ENCODE results near the gene GLI1.
"Not testable (repeated sequence)": the region's sequence is repeated elsewhere in the genome, so short reads cannot be mapped to it uniquely, and the experiment has no call there.

GLI1 gene

DNA sequence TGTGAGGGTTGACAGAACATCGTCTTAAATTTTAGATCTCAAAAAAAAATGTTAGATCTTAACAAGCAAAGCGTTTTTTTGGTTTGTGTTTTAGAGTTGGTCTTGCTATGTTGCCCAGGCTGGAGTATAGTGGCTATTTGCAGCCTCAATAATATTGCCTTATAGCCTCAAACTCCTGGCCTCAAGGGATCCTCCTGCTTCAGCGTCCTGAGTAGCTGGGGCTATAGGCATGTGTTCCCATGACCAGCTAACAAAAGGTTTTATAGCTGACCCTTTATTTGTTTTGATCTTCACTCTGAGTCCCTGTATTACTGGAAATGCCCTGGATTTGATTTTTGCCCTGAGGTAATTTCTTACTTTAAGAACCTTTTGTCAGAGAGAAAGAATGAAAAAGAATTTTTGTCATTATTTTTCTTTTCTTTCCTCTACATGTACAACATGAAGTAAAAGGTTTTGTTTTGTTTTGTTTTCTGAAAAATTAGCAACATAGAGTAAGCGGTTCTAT is 19.8 kb upstream of the GLI1 start:
- FAIRE-seq: no peak

DNA sequence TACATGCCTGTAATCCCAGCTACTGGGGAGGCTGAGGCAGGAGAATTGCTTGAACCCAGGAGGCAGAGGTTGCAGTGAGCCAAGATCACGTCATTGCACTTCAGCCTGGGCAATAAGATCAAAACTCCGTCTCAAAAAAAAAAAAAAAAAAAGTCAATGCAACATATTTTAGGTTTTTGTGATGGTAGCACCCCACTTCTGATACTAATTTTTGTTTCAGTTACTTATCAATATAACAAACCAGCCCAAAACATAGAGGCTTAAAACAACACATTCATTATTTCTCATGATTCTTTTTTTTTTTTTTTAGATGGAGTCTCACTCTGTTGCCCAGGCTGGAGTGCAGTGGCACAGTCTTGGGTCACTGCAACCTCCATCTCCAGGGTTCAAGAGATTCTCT is 18.2 kb upstream of the GLI1 start:
- not testable (repeated sequence) for DNase-seq (ENCODE audit: insufficient read length, low spot score); FAIRE-seq

More for the DNA sequence above, 19.8 kb upstream of the GLI1 start:
- DNase-seq (ENCODE audit: insufficient read length, low spot score): no peak

DNA sequence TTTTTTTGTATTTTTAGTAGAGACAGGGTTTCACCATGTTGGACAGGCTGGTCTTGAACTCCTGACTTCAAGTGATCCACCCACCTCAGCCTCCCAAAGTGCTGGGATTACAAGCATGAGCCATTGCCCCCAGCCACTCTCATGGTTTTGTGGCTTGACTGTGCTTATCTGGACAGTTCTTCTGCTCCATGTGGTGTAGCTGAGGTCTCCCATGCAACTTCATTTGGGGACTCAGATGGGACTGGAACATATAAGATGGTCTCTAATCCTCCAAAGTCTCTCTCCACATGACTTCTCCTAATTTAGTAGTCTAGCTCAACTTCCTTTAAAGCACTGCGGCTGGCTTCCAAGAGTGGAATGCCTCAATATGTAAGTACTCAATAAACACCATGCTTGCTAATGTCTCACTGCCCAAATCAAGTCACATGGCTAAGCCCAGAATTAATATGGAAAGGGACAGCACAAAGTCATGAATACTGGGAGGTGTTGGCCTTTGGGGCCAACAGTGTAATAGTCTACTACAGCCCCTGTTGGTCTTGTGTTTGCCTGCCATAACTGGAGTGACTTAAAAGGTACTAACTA is 17.6 kb upstream of the GLI1 start:
- no peak for FAIRE-seq

DNA sequence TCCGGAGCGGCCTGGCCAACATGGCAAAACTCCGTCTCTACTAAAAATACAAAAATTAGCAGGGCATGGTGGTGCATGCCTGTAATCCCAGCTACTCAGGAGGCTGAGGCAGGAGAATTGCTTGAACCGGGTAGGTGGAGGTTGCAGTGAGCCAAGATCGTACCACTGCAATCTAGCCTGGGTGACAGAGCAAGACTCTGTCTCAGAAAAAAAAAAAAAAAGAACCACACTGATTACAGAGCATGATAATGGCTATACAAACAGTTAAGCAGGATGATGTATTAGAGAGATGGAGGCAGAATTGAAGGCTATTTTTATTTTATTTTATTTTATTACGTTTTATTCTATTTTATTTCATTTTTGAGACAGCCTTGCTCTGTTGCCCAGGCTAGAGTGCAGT is 15.2 kb upstream of the GLI1 start:
- not testable (repeated sequence) for DNase-seq (ENCODE audit: insufficient read length, low spot score); FAIRE-seq

More for the DNA sequence above, 17.6 kb upstream of the GLI1 start:
- no peak for DNase-seq (ENCODE audit: insufficient read length, low spot score)

DNA sequence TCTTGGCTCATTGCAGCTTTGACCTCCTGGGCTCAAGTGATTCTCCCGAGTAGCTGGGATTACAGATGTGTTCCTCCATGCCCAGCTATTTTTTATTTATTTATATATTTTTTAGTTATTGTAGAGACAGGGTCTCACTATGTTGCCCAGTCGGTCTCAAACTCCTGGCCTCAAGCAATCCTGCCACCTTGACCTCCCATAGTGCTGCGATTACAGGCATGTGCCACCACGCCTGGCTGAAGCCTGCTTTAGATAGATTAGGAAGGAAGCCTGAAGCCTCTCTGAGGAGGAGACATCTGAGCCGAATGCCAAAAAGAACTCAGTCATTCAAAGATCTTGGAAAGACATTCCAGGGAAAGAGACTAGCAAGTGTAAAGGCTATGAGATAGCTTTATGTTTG is 14.8 kb upstream of the GLI1 start:
- DNase-seq (ENCODE audit: insufficient read length, low spot score): no peak
- no peak for FAIRE-seq

DNA sequence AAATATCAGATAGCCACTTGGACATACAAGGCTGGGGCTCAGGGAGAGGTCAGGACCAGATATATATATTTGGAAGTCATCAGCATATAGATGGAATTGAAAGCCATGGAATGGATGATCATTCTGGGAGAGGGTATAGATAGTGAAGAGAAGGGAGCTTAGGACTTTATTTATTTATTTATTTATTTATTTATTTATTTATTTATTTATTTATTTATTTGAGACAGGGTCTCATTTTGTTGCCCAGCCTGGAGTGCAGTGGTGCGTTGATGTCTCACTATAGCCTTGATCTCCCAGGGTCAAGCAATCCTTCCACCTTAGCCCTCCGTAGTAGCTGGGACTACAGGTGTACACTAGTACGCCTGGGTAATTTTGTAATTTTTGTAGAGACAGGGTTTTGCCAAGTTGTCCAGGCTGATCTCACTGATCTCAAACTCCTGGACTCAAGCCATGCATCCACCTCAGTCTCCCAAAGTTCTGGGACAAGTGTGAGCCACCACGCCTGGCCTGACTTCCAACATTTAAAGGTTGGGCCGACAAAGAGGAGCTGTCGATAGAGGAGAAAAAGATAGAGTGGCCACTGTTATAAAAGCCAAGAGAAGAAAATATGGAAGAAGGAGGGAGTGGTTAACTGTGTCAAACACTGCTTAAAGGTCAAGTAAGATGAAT is 13.2 kb upstream of the GLI1 start:
- DNase-seq (ENCODE audit: insufficient read length, low spot score) (no peak), FAIRE-seq (no peak)

DNA sequence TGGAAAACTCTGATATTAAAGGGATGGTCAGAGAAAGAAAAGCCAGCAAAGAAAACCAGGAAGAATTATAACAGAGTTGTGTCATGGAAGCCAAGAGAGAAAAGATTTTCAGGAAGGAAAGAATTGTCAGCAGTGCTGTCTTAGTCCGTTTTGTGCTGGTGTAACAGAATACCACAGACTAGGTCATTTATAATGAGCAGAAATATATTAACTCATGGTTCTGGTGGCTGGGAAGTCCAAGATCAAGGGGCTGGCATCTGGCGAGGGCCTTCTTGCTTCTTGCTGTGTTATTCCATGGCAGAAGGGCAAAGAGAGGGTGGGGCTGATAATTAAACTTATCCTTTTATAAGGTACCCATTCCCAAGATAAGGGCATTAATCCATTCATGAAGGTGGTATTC is 10.9 kb upstream of the GLI1 start:
- DNase-seq (ENCODE audit: insufficient read length, low spot score): no peak
- FAIRE-seq: no peak

DNA sequence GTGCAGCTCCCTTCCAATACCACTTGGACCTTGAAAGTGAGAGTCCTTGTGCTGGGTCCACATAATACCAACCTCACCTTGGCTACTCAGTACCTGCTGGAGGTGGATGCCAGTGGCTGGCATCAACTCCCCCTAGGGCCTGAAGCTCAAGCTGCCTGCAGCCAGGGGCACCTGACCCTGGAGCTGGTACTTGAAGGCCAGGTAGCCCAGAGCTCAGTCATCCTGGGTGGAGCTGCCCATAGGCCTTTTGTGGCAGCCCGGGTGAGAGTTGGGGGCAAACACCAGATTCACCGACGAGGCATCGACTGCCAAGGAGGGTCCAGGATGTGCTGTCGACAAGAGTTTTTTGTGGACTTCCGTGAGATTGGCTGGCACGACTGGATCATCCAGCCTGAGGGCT is 10.2 kb upstream of the GLI1 start:
- no peak for FAIRE-seq
- DNase-seq (ENCODE audit: insufficient read length, low spot score): no peak

DNA sequence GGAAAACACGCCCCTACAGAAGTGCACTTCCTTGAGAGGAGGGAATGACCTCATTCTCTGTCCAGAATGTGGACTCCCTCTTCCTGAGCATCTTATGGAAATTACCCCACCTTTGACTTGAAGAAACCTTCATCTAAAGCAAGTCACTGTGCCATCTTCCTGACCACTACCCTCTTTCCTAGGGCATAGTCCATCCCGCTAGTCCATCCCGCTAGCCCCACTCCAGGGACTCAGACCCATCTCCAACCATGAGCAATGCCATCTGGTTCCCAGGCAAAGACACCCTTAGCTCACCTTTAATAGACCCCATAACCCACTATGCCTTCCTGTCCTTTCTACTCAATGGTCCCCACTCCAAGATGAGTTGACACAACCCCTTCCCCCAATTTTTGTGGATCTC is 9.5 kb upstream of the GLI1 start:
- DNase-seq (ENCODE audit: insufficient read length, low spot score) (no peak), FAIRE-seq (no peak)

DNA sequence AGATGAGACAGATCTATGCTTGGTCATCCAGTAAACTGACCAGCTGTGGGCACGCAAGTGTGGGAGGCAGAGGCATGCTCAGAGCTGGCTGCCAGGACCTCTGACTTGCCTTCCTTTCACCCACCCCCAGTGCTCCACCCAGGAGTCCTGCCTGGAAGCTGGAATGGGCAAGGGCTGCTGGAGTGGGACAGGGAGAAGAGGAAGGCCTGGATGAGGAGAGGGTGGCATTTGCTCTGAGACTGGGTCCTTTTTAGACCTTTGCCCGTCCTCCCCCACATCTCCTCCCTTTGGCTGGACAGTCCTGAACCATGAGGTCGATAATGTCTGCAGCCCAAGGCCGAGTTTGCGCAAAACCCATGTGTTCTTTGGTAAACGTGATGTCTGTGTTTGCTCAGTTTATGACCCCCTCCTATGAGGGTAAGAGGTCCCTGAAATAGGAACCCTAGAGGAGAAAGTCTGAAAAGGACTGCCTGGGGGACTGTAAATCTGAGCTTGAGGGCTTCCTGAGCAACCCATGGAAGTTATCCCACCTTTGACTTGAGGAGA is 8.3 kb upstream of the GLI1 start:
- no peak for FAIRE-seq
- no peak for DNase-seq (ENCODE audit: insufficient read length, low spot score)

DNA sequence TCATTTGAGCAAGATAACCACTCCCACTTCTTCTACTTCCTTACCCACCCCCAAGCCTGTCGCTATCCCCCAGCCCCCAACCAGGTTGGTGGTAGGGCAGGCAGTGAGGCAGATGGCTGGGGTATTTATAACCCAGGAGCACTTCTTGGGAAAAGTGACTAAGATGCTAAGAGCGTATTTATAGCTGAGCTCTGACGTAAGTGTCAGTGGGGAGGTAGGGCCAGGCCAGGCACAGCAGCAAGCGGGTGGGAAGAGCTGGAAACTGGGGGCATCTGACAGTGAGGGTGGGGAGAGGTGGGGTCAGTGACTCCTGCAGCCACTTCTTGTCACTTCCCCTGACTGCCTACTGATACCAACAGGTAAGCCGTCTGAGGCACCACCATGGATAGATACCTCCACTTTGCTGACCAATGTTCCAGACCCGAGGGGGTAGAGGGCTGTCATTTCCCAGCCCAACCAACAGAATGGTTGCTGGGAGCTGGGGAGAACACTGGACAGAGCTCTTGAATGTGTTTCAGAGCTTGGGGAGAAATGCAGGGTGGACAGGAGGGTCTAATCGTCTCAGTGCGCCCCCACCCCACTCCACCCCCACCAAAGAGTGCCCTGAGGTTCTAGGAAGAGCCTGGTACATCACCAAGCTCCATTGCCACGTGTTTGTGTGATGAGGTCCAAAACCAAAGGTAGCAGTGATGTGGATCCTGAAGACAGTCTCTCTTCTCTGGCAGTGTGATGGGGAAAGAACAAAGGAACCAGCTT is 7.2 kb upstream of the GLI1 start:
- DNase-seq (ENCODE audit: insufficient read length, low spot score): no peak
- FAIRE-seq: peak; percentile 18

DNA sequence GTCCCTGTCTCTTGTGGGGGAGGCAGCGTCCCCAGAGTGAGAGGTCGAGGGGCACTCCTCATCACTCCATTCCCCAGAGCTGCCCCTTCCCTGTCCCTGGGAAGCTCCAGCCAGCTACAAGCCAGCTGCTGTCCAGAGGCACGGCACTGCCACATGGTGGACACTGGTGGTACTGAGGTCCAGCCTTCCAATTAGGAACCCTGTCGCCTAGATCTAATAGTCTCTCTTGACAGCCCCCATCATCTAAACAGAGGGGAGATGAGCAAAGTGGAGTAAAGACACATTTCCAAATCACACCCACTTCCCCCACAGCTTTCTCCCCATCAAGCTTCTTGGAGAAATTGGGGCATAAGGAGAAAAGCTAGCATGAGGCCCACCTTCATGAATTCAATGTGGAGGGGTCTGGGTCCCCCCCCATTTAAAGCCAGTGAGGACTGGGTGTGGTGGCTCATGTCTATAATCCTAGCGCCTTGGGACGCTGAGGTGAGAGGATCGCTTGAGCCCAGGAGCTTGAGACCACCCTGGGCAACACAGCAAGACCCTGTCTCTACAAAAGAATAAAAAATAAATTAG is 6.6 kb upstream of the GLI1 start:
- DNase-seq (ENCODE audit: insufficient read length, low spot score): no peak
- FAIRE-seq: peak; percentile 8

DNA sequence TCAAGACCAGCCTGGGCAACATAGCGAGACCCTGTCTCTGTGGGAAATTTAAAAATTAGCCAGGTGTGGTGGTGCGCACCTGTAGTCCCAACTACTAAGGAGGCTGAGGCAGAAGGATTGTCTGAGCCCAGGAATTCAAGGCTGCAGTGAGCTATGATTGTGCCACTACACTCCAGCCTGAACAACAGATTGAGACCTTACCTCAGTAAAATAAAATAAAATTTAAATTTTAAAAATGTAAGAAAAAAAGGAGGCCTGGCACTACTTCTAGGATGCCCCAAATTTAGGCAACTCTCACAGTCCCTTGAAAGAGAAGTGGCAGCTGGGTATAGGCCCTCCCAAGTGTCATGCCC is 5.4 kb upstream of the GLI1 start:
- DNase-seq (ENCODE audit: insufficient read length, low spot score): no peak
- FAIRE-seq: no peak

DNA sequence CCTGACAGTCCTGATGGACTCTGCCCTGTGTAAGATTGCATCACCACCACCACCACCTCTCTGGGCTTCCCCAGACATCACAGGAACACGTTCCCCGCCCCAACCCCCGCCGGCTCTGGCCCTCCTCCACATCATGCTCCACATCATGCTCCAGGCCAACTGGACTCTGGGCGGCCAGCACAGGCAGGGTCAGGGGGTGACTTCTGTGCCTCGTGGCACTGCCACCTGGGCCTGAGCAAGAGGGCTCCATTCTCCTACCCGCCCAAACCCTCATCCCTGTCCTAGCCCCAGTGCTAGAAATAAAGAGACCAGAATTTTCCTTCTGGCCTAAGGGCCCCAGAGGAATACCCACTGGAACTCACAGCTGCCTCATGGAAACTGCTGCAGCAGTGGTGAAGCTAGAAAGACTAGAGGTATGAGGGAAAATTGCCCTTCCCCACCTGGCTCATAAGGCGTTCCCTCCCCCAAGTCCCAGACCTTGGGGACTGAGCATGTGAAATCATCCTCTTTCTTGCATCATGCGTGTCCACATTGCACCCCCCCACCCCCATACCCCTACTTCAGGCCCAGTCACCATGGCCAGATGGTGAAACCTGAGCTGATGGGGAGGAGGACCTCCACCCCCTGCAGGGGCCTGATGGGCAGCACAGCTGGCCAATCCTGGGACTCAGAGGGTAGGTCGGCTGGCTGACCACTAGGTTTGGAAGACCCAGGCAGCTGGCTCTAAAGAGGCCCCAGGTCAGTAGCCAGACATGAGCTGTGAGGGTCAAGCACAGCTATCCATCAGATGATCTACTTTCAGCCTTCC is 4.8 kb upstream of the GLI1 start, which contains the start of gene INHBE:
Gene INHBE, plus strand, starts transcription at position 742 of the 808 bp plus-strand sequence. CDS start 230 bp downstream, outside the sequence.
- no peak for FAIRE-seq
- no peak for DNase-seq (ENCODE audit: insufficient read length, low spot score)

DNA sequence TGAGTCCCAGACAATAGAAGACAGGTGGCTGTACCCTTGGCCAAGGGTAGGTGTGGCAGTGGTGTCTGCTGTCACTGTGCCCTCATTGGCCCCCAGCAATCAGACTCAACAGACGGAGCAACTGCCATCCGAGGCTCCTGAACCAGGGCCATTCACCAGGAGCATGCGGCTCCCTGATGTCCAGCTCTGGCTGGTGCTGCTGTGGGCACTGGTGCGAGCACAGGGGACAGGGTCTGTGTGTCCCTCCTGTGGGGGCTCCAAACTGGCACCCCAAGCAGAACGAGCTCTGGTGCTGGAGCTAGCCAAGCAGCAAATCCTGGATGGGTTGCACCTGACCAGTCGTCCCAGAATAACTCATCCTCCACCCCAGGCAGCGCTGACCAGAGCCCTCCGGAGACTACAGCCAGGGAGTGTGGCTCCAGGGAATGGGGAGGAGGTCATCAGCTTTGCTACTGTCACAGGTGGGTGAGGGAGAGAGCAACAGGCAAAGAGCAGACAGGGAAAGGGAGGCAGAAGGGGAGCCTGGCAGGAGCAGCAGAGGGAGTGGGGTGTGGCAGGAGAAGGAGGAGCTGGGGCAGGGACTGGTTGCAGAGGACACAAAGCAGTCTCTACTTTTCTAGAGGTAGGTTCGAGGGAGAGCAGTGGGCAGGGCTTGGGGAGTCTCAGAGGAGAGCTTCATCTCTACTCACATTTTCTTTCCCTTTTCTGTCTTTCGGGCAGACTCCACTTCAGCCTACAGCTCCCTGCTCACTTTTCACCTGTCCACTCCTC is 4.0 kb upstream of the GLI1 start:
- DNase-seq (ENCODE audit: insufficient read length, low spot score) (no peak), FAIRE-seq (no peak)

DNA sequence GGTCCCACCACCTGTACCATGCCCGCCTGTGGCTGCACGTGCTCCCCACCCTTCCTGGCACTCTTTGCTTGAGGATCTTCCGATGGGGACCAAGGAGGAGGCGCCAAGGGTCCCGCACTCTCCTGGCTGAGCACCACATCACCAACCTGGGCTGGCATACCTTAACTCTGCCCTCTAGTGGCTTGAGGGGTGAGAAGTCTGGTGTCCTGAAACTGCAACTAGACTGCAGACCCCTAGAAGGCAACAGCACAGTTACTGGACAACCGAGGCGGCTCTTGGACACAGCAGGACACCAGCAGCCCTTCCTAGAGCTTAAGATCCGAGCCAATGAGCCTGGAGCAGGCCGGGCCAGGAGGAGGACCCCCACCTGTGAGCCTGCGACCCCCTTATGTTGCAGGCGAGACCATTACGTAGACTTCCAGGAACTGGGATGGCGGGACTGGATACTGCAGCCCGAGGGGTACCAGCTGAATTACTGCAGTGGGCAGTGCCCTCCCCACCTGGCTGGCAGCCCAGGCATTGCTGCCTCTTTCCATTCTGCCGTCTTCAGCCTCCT is 3.4 kb upstream of the GLI1 start:
- FAIRE-seq: peak; percentile 70
- DNase-seq (ENCODE audit: insufficient read length, low spot score): peak; percentile 35

DNA sequence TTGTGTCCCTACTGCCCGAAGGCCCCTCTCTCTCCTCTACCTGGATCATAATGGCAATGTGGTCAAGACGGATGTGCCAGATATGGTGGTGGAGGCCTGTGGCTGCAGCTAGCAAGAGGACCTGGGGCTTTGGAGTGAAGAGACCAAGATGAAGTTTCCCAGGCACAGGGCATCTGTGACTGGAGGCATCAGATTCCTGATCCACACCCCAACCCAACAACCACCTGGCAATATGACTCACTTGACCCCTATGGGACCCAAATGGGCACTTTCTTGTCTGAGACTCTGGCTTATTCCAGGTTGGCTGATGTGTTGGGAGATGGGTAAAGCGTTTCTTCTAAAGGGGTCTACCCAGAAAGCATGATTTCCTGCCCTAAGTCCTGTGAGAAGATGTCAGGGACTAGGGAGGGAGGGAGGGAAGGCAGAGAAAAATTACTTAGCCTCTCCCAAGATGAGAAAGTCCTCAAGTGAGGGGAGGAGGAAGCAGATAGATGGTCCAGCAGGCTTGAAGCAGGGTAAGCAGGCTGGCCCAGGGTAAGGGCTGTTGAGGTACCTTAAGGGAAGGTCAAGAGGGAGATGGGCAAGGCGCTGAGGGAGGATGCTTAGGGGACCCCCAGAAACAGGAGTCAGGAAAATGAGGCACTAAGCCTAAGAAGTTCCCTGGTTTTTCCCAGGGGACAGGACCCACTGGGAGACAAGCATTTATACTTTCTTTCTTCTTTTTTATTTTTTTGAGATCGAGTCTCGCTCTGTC is 2.7 kb upstream of the GLI1 start:
- DNase-seq (ENCODE audit: insufficient read length, low spot score): no peak
- FAIRE-seq: no peak

DNA sequence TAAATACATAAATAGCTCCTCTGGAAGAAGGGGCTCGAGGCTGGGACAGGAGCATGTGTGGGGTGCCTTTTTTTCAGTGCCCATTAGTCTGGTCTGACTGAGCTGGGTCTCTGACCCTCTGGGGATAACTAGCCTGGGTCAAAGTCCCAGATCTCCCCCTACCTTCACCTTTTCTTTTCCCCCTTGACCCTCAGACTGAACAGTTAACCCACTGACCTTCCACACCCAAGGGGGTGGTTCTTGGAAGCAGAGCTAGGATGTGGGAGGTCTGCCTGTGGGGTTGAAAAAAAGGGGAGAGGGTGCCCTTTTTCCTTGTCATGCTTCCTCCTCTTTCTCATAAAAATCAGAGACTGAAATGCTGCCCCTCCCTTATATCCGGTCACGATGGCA is 925 bp upstream of the GLI1 start:
- DNase-seq (ENCODE audit: insufficient read length, low spot score): no peak
- FAIRE-seq: no peak
